Measurements from ENCODE around the gene SLC5A11.
A peak's percentile ranks its signal among the peaks of the same experiment; 100 is the strongest.
"Not testable (repeated sequence)": the region's sequence is repeated elsewhere in the genome, so short reads cannot be mapped to it uniquely, and the experiment has no call there.

The SLC5A11 gene

DNA sequence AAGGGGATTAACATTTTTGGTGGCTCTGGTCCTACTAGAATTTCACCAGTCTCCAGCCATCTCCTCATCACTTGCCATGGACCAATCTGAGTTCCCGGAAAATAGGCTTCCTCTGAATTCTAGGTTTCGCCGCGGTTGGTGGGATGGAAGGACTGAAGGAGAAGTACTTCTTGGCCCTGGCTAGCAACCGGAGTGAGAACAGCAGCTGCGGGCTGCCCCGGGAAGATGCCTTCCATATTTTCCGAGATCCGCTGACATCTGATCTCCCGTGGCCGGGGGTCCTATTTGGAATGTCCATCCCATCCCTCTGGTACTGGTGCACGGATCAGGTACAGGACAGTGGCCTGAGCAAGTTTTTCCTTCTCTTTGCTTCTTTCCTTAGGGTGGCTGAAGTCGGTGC, 45.0 kb downstream of the SLC5A11 start:
- Mint-ChIP-seq H3K4me3 (no peak overlapping the region), H3K27me3 (ENCODE audit: low read depth) (peaks cover 18% of the 10 kb centered on the region), H3K4me1 (no peaks in the 10 kb centered on the region), H3K36me3 (ENCODE audit: low read depth) (no peaks in the 10 kb centered on the region), H3K27ac (no peak overlapping the region), H3K9me3 (peaks cover 5% of the 10 kb centered on the region)
- TF ChIP-seq, protein P1, sequence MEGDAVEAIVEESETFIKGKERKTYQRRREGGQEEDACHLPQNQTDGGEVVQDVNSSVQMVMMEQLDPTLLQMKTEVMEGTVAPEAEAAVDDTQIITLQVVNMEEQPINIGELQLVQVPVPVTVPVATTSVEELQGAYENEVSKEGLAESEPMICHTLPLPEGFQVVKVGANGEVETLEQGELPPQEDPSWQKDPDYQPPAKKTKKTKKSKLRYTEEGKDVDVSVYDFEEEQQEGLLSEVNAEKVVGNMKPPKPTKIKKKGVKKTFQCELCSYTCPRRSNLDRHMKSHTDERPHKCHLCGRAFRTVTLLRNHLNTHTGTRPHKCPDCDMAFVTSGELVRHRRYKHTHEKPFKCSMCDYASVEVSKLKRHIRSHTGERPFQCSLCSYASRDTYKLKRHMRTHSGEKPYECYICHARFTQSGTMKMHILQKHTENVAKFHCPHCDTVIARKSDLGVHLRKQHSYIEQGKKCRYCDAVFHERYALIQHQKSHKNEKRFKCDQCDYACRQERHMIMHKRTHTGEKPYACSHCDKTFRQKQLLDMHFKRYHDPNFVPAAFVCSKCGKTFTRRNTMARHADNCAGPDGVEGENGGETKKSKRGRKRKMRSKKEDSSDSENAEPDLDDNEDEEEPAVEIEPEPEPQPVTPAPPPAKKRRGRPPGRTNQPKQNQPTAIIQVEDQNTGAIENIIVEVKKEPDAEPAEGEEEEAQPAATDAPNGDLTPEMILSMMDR (IDR thresholded peaks at IDR 0.05; ENCODE audit: unreplicated experiment in 3 of 3): no peak

- no peaks in the 10 kb centered on the region for H3K36me3 Mint-ChIP-seq (ENCODE audit: low read depth)
- H3K27ac Mint-ChIP-seq: no peak overlapping the region
- H3K4me3 Mint-ChIP-seq: no peak overlapping the region
- no peaks in the 10 kb centered on the region for H3K9me3 Mint-ChIP-seq
- no peaks in the 10 kb centered on the region for H3K4me1 Mint-ChIP-seq
- TF ChIP-seq, protein P1 (IDR thresholded peaks at IDR 0.05; ENCODE audit: unreplicated experiment in 3 of 3): no peak
- peaks cover 10% of the 10 kb centered on the region for H3K27me3 Mint-ChIP-seq (ENCODE audit: low read depth)
Observed at GRCh38 chr16:24896439-24896838, 50.7 kb downstream of the SLC5A11 start.

DNA sequence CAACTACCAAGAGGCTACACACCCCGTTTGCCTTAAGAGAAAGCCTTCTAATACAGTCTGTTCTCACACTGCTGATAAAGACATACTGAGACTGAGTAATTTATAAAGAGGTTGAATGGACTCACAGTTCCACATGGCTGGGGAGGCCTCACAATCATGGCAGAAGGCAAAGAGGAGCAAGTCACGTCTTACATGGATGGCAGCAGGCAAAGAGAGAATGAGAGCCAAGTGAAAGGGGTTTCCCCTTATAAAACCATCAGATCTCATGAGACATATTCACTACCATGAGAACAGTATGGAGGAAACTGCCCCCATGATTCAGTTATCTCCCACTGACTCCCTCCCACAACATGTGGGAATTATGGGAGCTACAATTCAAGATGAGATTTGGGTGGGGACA, 51.8 kb downstream of the SLC5A11 start:
- not testable (repeated sequence) for H3K4me1 Mint-ChIP-seq; H3K27ac Mint-ChIP-seq; H3K4me3 Mint-ChIP-seq; H3K36me3 Mint-ChIP-seq (ENCODE audit: low read depth); H3K9me3 Mint-ChIP-seq
- H3K27me3 Mint-ChIP-seq (ENCODE audit: low read depth): peaks cover 14% of the 10 kb centered on the region

DNA sequence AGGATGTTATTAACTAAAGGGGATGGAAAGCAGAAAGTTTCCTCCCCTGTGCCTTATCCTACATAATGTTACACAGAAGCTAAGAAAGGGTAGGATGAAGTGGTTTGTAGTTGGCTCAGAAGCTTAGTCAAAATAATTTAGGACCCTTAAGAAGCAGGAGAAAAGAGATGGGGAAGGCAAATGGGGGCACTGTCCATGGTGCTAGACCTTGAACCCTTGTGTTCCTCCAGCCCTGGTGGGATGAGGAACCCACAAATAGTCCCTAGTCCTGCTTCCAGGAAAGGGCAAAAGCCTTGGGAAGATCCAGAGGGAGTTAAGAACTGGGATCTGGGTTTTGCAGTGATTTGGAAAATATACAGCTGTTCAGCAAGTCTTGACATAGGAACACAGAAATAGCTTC, 54.5 kb downstream of the SLC5A11 start:
- Mint-ChIP-seq H3K27ac (no peak overlapping the region), H3K4me3 (no peak overlapping the region), H3K36me3 (ENCODE audit: low read depth) (no peaks in the 10 kb centered on the region), H3K9me3 (no peaks in the 10 kb centered on the region), H3K4me1 (no peaks in the 10 kb centered on the region), H3K27me3 (ENCODE audit: low read depth) (peaks cover 10% of the 10 kb centered on the region)
- TF ChIP-seq, protein P1 (IDR thresholded peaks at IDR 0.05; ENCODE audit: unreplicated experiment in 3 of 3): no peak

DNA sequence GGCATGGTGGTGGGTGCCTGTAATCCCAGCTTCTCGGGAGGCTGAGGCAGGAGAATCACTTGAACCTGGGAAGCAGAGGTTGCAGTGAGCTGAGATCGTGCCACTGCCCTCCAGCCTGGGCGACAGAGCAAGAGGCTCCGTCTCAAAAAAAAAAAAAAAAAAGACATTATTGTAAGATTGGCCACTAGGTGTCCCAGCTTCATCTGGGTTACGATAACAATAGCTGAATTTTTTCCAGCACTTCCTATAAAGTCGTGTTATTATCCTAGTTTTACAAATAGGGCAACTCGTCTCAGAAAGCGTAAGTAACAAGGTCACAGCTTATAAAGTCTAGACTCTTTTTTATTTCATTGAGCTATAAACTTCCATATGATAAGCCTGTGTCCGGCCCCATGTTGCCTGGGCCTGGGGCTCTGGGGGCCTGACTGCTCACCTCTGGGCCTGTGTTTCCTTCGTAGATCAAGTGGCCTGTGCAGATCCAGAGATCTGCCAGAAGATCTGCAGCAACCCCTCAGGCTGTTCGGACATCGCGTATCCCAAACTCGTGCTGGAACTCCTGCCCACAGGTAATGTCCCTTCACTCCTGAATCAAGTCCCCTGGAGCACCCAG, 60.5 kb downstream of the SLC5A11 start:
- no peak overlapping the region for H3K27ac Mint-ChIP-seq
- H3K4me3 Mint-ChIP-seq: no peak overlapping the region
- H3K4me1 Mint-ChIP-seq: no peaks in the 10 kb centered on the region
- H3K9me3 Mint-ChIP-seq: no peaks in the 10 kb centered on the region
- H3K27me3 Mint-ChIP-seq (ENCODE audit: low read depth): peaks cover 7% of the 10 kb centered on the region
- no peaks in the 10 kb centered on the region for H3K36me3 Mint-ChIP-seq (ENCODE audit: low read depth)
- TF ChIP-seq, protein P1 (IDR thresholded peaks at IDR 0.05; ENCODE audit: unreplicated experiment in 3 of 3): peak; percentile 34 to 41 (median 35)

- Mint-ChIP-seq H3K27ac (no peak overlapping the region), H3K27me3 (ENCODE audit: low read depth) (peaks cover under 1% of the 10 kb centered on the region), H3K4me1 (no peaks in the 10 kb centered on the region), H3K4me3 (no peak overlapping the region), H3K36me3 (ENCODE audit: low read depth) (no peaks in the 10 kb centered on the region), H3K9me3 (no peaks in the 10 kb centered on the region)
- TF ChIP-seq, protein P1 (IDR thresholded peaks at IDR 0.05; ENCODE audit: unreplicated experiment in 3 of 3): no peak
Observed at GRCh38 chr16:24906901-24907300, 61.1 kb downstream of the SLC5A11 start.
